K562 (cell line): ENCODE data around the gene POLL. TPM values are rescaled to one million over a fixed set of nuclear protein-coding genes. Genes with fewer than 3 reads are reported as not detected.

Experiments used
- BCOR ChIP-seq: fragments of 450-650 bp; IDR thresholded peaks from 2 replicates; pipeline ENCODE4 v1.6.1; 2016
- CBX3 ChIP-seq, 2 experiments: IDR thresholded peaks; 1 replicate in 1 of 2; 2 replicates in 1 of 2; pipeline ENCODE4 v1.6.1; 2012; ENCODE audit warnings: inconsistent platforms in 2 of 2, low read length in 2 of 2, borderline replicate concordance in 1 of 2, control low read depth in 1 of 2
- ELF1 ChIP-seq: fragments of 200-800 bp; sonication (Bioruptor generic); IDR thresholded peaks from 2 replicates; pipeline ENCODE4 v1.6.1; 2016; ENCODE audit warnings: missing genetic modification characterization, missing compliant biosample characterization
- EWSR1 ChIP-seq: fragments of 450-650 bp; IDR thresholded peaks from 2 replicates; pipeline ENCODE4 v1.6.1; 2018; ENCODE audit warnings: borderline replicate concordance, mild to moderate bottlenecking, low read depth, moderate library complexity; ENCODE audit not compliant: partially characterized antibody
- HDGF ChIP-seq: fragments of 450-650 bp; IDR thresholded peaks from 2 replicates; pipeline ENCODE4 v1.6.1; 2016
- HMG20A ChIP-seq: fragments of 450-650 bp; formaldehyde crosslinking; conservative IDR thresholded peaks from 2 replicates; pipeline ENCODE4 v1.4.0; 2020; ENCODE audit warnings: mild to moderate bottlenecking, mixed read lengths
- JUNB ChIP-seq: fragments of 450-650 bp; formaldehyde crosslinking; conservative IDR thresholded peaks from 2 replicates; pipeline ENCODE4 v1.4.0; 2020; ENCODE audit warnings: mild to moderate bottlenecking
- KDM1A ChIP-seq, 2 experiments: fragments of 450-650 bp; IDR thresholded peaks; 2 replicates each; pipeline ENCODE4 v1.6.1; 2016; ENCODE audit warnings: mild to moderate bottlenecking in 2 of 2
- NR2C1 ChIP-seq, 2 experiments: fragments of 450-650 bp; IDR thresholded peaks; 2 replicates each; pipeline ENCODE4 v1.6.1; 2017; ENCODE audit warnings: mild to moderate bottlenecking in 2 of 2, antibody characterized with exemption in 1 of 2, inconsistent platforms in 1 of 2, missing compliant biosample characterization in 1 of 2, missing genetic modification characterization in 1 of 2
- PREB ChIP-seq: sonication (generic); formaldehyde crosslinking; IDR thresholded peaks from 2 replicates; pipeline ENCODE4 v1.8.1; 2023; ENCODE audit warnings: mild to moderate bottlenecking, missing genetic modification reagents
- SAFB ChIP-seq: fragments of 200-400 bp; formaldehyde crosslinking; IDR thresholded peaks from 2 replicates; pipeline ENCODE4 v1.6.1; 2017; ENCODE audit warnings: low read depth, low read length, borderline replicate concordance
- SNIP1 ChIP-seq: fragments of 450-650 bp; IDR thresholded peaks from 2 replicates; pipeline ENCODE4 v1.7.1; 2017; ENCODE audit warnings: low read depth, mild to moderate bottlenecking
- SOX6 ChIP-seq: fragments of 450-650 bp; IDR thresholded peaks from 2 replicates; pipeline ENCODE4 v1.6.1; 2014; ENCODE audit warnings: mild to moderate bottlenecking
- SRSF7 ChIP-seq: fragments of 200-400 bp; formaldehyde crosslinking; optimal IDR thresholded peaks from 2 replicates; pipeline ENCODE3; 2017; ENCODE audit warnings: mild to moderate bottlenecking, low read depth, low read length
- TAF7 ChIP-seq: fragments of 450-650 bp; IDR thresholded peaks from 2 replicates; pipeline ENCODE4 v1.6.1; 2016; ENCODE audit warnings: missing genetic modification characterization, missing compliant biosample characterization
- TRIM24 ChIP-seq, 2 experiments: fragments of 450-650 bp; IDR thresholded peaks; 2 replicates each; pipeline ENCODE4 v1.6.1; 2016
- WHSC1 ChIP-seq: IDR thresholded peaks from one replicate; pipeline ENCODE4 v1.6.1; 2012; ENCODE audit warnings: low read length, control low read depth, inconsistent platforms
- ZNF121 ChIP-seq: sonication (generic); formaldehyde crosslinking; conservative IDR thresholded peaks from 2 replicates; pipeline ENCODE4 v1.8.0; 2022; ENCODE audit warnings: missing genetic modification reagents
- ZNF384 ChIP-seq: IDR thresholded peaks from 2 replicates; pipeline ENCODE4 v1.6.1; 2012; ENCODE audit warnings: low read depth, low read length, improper control_type of control experiment
- ZNF507 ChIP-seq: conservative IDR thresholded peaks from 2 replicates; pipeline ENCODE4 v1.6.1; 2017; ENCODE audit warnings: missing genetic modification characterization, missing compliant biosample characterization
- polyA plus RNA-seq, 8 experiments: library from polyadenylated mRNA; depleted of rRNA in 4 of 8; stranded (reverse) in 5 of 8; unstranded in 3 of 8; fragments of >200 nt; fragmentation: Nextera tagmentation in 2 of 8; fragmentation: Illumina TruSeq in 1 of 8; extraction: Ambion mirVana in 2 of 8; extraction: Trizol in 1 of 8; gene quantifications; 2 replicates each; pipeline versions ENCODE4 v1.2.1 to v1.2.3, GENCODE V29; 2011 to 2014; ENCODE audit warnings: inconsistent platforms in 1 of 8, missing spikeins in 1 of 8
- total RNA-seq, 7 experiments: library from RNA; depleted of rRNA in 6 of 7; stranded (reverse); fragments of >200 nt in 6 of 7; fragmentation: Illumina TruSeq in 2 of 7; extraction: Trizol in 2 of 7; gene quantifications; 2 replicates each; pipeline versions ENCODE4 v1.2.1 to v1.2.3, GENCODE V29; 2011 to 2021; ENCODE audit warnings: low replicate concordance in 1 of 7
- TF ChIP-seq, protein P1 (sequence below): fragments of 250-450 bp; sonication (Bioruptor Pico); IDR thresholded peaks from 2 replicates; pipeline ENCODE4 v1.4.0; 2020; ENCODE audit warnings: mild to moderate bottlenecking
- TF ChIP-seq, protein P2 (sequence below): sonication (generic); formaldehyde crosslinking; IDR thresholded peaks from 2 replicates; pipeline ENCODE4 v1.8.0; 2023; ENCODE audit warnings: mild to moderate bottlenecking, missing genetic modification reagents
- TF ChIP-seq, protein P3 (sequence below): sonication (generic); formaldehyde crosslinking; IDR thresholded peaks from 2 replicates; pipeline ENCODE4 v1.8.0; 2022; ENCODE audit warnings: mild to moderate bottlenecking, missing genetic modification reagents
- TF ChIP-seq, protein P4 (sequence below): sonication (generic); formaldehyde crosslinking; IDR thresholded peaks from 2 replicates; pipeline ENCODE4 v1.5.0; 2020; ENCODE audit warnings: missing genetic modification reagents

The POLL gene
- total and polyA plus RNA-seq, 9 of the 15 experiments (the other 6 are each of a cell fraction or from before 2014, with no cell fraction given) = 1.2 to 18.7 (median 10.9) TPM

GRCh38 chr10:101607124-101607523, 19.1 kb upstream of the POLL start (continued):
- TF ChIP-seq ZNF384 = no peak
- no peak for TF ChIP-seq WHSC1
- TF ChIP-seq, protein P1, sequence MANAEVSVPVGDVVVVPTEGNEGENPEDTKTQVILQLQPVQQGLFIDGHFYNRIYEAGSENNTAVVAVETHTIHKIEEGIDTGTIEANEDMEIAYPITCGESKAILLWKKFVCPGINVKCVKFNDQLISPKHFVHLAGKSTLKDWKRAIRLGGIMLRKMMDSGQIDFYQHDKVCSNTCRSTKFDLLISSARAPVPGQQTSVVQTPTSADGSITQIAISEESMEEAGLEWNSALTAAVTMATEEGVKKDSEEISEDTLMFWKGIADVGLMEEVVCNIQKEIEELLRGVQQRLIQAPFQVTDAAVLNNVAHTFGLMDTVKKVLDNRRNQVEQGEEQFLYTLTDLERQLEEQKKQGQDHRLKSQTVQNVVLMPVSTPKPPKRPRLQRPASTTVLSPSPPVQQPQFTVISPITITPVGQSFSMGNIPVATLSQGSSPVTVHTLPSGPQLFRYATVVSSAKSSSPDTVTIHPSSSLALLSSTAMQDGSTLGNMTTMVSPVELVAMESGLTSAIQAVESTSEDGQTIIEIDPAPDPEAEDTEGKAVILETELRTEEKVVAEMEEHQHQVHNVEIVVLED = no peak
- TF ChIP-seq SAFB = no peak
- no peak for TF ChIP-seq HMG20A (CRISPR knock-in tag)
- TF ChIP-seq SRSF7 = no peak
- no peak for TF ChIP-seq CBX3 (IDR thresholded peaks at IDR 0.05; ENCODE audit: borderline replicate concordance in 1 of 2, low read length in 2 of 2)
- no peak for TF ChIP-seq TRIM24 (IDR thresholded peaks at IDR 0.05)
- no peak for TF ChIP-seq HDGF
- no peak for TF ChIP-seq SNIP1
- TF ChIP-seq ZNF507 (tag) = no peak
- TF ChIP-seq ELF1 (tag) = no peak
- TF ChIP-seq BCOR = no peak
- TF ChIP-seq SOX6 = peak; percentile 64; the same call in 1 of the 2 replicates
- no peak for TF ChIP-seq PREB (CRISPR knock-in tag)
- no peak for TF ChIP-seq JUNB (CRISPR knock-in tag)
- TF ChIP-seq, protein P2, sequence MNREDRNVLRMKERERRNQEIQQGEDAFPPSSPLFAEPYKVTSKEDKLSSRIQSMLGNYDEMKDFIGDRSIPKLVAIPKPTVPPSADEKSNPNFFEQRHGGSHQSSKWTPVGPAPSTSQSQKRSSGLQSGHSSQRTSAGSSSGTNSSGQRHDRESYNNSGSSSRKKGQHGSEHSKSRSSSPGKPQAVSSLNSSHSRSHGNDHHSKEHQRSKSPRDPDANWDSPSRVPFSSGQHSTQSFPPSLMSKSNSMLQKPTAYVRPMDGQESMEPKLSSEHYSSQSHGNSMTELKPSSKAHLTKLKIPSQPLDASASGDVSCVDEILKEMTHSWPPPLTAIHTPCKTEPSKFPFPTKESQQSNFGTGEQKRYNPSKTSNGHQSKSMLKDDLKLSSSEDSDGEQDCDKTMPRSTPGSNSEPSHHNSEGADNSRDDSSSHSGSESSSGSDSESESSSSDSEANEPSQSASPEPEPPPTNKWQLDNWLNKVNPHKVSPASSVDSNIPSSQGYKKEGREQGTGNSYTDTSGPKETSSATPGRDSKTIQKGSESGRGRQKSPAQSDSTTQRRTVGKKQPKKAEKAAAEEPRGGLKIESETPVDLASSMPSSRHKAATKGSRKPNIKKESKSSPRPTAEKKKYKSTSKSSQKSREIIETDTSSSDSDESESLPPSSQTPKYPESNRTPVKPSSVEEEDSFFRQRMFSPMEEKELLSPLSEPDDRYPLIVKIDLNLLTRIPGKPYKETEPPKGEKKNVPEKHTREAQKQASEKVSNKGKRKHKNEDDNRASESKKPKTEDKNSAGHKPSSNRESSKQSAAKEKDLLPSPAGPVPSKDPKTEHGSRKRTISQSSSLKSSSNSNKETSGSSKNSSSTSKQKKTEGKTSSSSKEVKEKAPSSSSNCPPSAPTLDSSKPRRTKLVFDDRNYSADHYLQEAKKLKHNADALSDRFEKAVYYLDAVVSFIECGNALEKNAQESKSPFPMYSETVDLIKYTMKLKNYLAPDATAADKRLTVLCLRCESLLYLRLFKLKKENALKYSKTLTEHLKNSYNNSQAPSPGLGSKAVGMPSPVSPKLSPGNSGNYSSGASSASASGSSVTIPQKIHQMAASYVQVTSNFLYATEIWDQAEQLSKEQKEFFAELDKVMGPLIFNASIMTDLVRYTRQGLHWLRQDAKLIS (CRISPR knock-in tag) = no peak
- TF ChIP-seq KDM1A (IDR thresholded peaks at IDR 0.05) = peak; percentile 34 to 48; a peak in 2 of 4 replicates
- no peak for TF ChIP-seq ZNF121 (CRISPR knock-in tag)
- TF ChIP-seq NR2C1 (IDR thresholded peaks at IDR 0.05) = no peak
- TF ChIP-seq NR2C1 (tag; IDR thresholded peaks at IDR 0.05) = peak; percentile 61; the same call in 1 of the 2 replicates
- TF ChIP-seq, protein P3, sequence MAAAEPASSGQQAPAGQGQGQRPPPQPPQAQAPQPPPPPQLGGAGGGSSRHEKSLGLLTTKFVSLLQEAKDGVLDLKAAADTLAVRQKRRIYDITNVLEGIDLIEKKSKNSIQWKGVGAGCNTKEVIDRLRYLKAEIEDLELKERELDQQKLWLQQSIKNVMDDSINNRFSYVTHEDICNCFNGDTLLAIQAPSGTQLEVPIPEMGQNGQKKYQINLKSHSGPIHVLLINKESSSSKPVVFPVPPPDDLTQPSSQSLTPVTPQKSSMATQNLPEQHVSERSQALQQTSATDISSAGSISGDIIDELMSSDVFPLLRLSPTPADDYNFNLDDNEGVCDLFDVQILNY (CRISPR knock-in tag) = no peak
- TF ChIP-seq TAF7 (tag) = no peak
- TF ChIP-seq, protein P4, sequence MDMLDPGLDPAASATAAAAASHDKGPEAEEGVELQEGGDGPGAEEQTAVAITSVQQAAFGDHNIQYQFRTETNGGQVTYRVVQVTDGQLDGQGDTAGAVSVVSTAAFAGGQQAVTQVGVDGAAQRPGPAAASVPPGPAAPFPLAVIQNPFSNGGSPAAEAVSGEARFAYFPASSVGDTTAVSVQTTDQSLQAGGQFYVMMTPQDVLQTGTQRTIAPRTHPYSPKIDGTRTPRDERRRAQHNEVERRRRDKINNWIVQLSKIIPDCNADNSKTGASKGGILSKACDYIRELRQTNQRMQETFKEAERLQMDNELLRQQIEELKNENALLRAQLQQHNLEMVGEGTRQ (CRISPR knock-in tag) = no peak
- TF ChIP-seq EWSR1 = no peak
